CD14-positive monocyte (primary cell): ENCODE results near the gene POC1B. TPM values are rescaled to one million over a fixed set of nuclear protein-coding genes. Genes with fewer than 3 reads are reported as not detected.

ENCODE experiments used
- DNase-seq, 3 donors: peaks; one replicate each; pipeline ENCODE4 v3.0.0-alpha.2; 2011 to 2022
- H2AFZ ChIP-seq: 2 replicates; pipeline ENCODE4 v1.6.0; 2012; ENCODE audit warnings: mild to moderate bottlenecking, low read depth, low read length, inconsistent platforms; ENCODE audit not compliant: insufficient read depth, poor library complexity, severe bottlenecking
- H3K27ac ChIP-seq, 2 donors: 1 replicate in 1 of 2; 2 replicates in 1 of 2; pipeline ENCODE4 v1.5.1; 2012 to 2013; ENCODE audit warnings: low read length in 2 of 2, control low read depth in 1 of 2, inconsistent platforms in 1 of 2, low read depth in 1 of 2, mild to moderate bottlenecking in 1 of 2
- H3K27me3 ChIP-seq, 2 donors: one replicate each; pipeline versions ENCODE4 v1.6.0 to v1.6.1; 2011 to 2013; ENCODE audit warnings: low read length in 2 of 2; ENCODE audit not compliant: control insufficient read depth in 2 of 2, insufficient read depth in 2 of 2
- H3K36me3 ChIP-seq, 2 donors: replicated peaks in 1 of 2; 1 replicate in 1 of 2; 2 replicates in 1 of 2; pipeline versions ENCODE4 v1.5.1 to v1.6.1; 2012 to 2013; ENCODE audit warnings: low read length in 2 of 2, control low read depth in 1 of 2, inconsistent platforms in 1 of 2, mild to moderate bottlenecking in 1 of 2; ENCODE audit not compliant: insufficient read depth in 2 of 2, control insufficient read depth in 1 of 2
- H3K4me1 ChIP-seq, 2 donors: 1 replicate in 1 of 2; 2 replicates in 1 of 2; pipeline versions ENCODE4 v1.5.1 to v1.6.1; 2012 to 2013; ENCODE audit warnings: low read length in 2 of 2, control low read depth in 1 of 2, inconsistent platforms in 1 of 2, mild to moderate bottlenecking in 1 of 2, moderate library complexity in 1 of 2; ENCODE audit not compliant: insufficient read depth in 2 of 2, control insufficient read depth in 1 of 2
- H3K4me2 ChIP-seq: replicated peaks from 2 replicates; pipeline ENCODE3; 2012; ENCODE audit warnings: low read length, moderate library complexity, mild to moderate bottlenecking; ENCODE audit not compliant: poor library complexity, severe bottlenecking; ENCODE audit errors: extremely low read depth
- H3K4me3 ChIP-seq, 3 experiments: fragments of 200-600 bp in 1 of 3; sonication (generic) in 1 of 3; replicated peaks in 1 of 3; 1 replicate in 2 of 3; 2 replicates in 1 of 3; pipeline ENCODE4 v1.5.1; 2011 to 2013; ENCODE audit warnings: low read length in 3 of 3, mild to moderate bottlenecking in 3 of 3, control low read depth in 2 of 3, low read depth in 2 of 3, inconsistent platforms in 1 of 3, moderate library complexity in 1 of 3
- H3K79me2 ChIP-seq: 2 replicates; pipeline ENCODE4 v1.6.0; 2012; ENCODE audit warnings: mild to moderate bottlenecking, control low read depth, inconsistent platforms, low read length, moderate library complexity; ENCODE audit not compliant: insufficient read depth
- H3K9ac ChIP-seq: 2 replicates; pipeline ENCODE4 v1.6.0; 2017; ENCODE audit warnings: low read length, mild to moderate bottlenecking; ENCODE audit not compliant: insufficient read depth, poor library complexity, severe bottlenecking
- H3K9me3 ChIP-seq, 2 donors: replicated peaks in 1 of 2; 1 replicate in 1 of 2; 2 replicates in 1 of 2; pipeline versions ENCODE4 v1.5.1 to v1.6.1; 2012 to 2013; ENCODE audit warnings: low read length in 2 of 2, control low read depth in 1 of 2; ENCODE audit not compliant: control insufficient read depth in 1 of 2, insufficient read depth in 1 of 2
- H4K20me1 ChIP-seq: 2 replicates; pipeline ENCODE4 v1.6.0; 2012; ENCODE audit warnings: mild to moderate bottlenecking, low read length, control low read depth, moderate library complexity; ENCODE audit not compliant: insufficient read depth
- H3K27ac Mint-ChIP-seq, 7 donors: one replicate each; pipeline ENCODE4 v1.8.0; 2020; ENCODE audit warnings: mild to moderate bottlenecking in 7 of 7, mixed read lengths in 7 of 7, moderate library complexity in 6 of 7, inconsistent platforms in 2 of 7
- H3K27me3 Mint-ChIP-seq, 3 donors: one replicate each; pipeline ENCODE4 v1.8.0; 2021 to 2022; ENCODE audit warnings: low read depth in 3 of 3, mild to moderate bottlenecking in 3 of 3, mixed read lengths in 3 of 3, moderate library complexity in 3 of 3, inconsistent platforms in 1 of 3
- H3K36me3 Mint-ChIP-seq, 2 donors: one replicate each; pipeline ENCODE4 v1.8.0; 2020; ENCODE audit warnings: mixed read lengths in 2 of 2, inconsistent platforms in 1 of 2, mild to moderate bottlenecking in 1 of 2
- H3K4me1 Mint-ChIP-seq: one replicate; pipeline ENCODE4 v1.8.0; 2020; ENCODE audit warnings: mild to moderate bottlenecking, mixed read lengths
- H3K4me3 Mint-ChIP-seq, 2 donors: one replicate each; pipeline ENCODE4 v1.8.0; 2020; ENCODE audit warnings: mild to moderate bottlenecking in 2 of 2, mixed read lengths in 2 of 2, moderate library complexity in 1 of 2
- H3K9me3 Mint-ChIP-seq, 7 donors: one replicate each; pipeline ENCODE4 v1.8.0; 2020 to 2022; ENCODE audit warnings: mixed read lengths in 7 of 7, mild to moderate bottlenecking in 6 of 7, moderate library complexity in 6 of 7, inconsistent platforms in 2 of 7
- CTCF ChIP-seq: fragments of 200-600 bp; IDR thresholded peaks from one replicate; pipeline ENCODE4 v1.8.0; 2022; ENCODE audit warnings: antibody characterized with exemption, mild to moderate bottlenecking
- WGBS: methylation state at CpG from one replicate; pipeline ENCODE4 v1.1.5; 2013; ENCODE audit warnings: missing lambda C conversion rate; ENCODE audit not compliant: insufficient coverage; 5-methylcytosine and 5-hydroxymethylcytosine counted together
- intact Hi-C, 2 donors: fragments of 100-400 bp; cut with micrococcal nuclease; formaldehyde crosslinking; loops; one replicate each; pipeline versions ENCODE4 v1.15.0 to v1.15.1; 2023
- polyA plus RNA-seq, 3 donors: library from polyadenylated mRNA; depleted of rRNA in 1 of 3; unstranded in 2 of 3; stranded (reverse) in 1 of 3; fragments of 300-500 nt in 2 of 3; fragments of >200 nt in 1 of 3; fragmentation: Illumina TruSeq in 2 of 3; gene quantifications; 1 replicate in 2 of 3; 2 replicates in 1 of 3; pipeline ENCODE4 v1.2.3, GENCODE V29; 2012 to 2021

Gene POC1B
- polyA plus RNA-seq, 3 donors, result 8.4 to 32.0 (median 29.7) TPM

GRCh38 chr12:89556976-89557375, 31.1 kb upstream of the POC1B start:
- H3K4me1 Mint-ChIP-seq, result no peaks in the 10 kb centered on the region
- Histone ChIP-seq H3K27ac (no peak overlapping the region), H3K9me3 (no peaks in the 10 kb centered on the region), H3K36me3 (no peaks in the 10 kb centered on the region), H3K27me3 (no peaks in the 10 kb centered on the region), H4K20me1 (no peaks in the 10 kb centered on the region), H3K4me2 (no peak overlapping the region), H3K4me1 (no peaks in the 10 kb centered on the region), H3K4me3 (no peak overlapping the region), H3K9ac (no peak overlapping the region), H2AFZ (no peak overlapping the region), H3K79me2 (no peaks in the 10 kb centered on the region)
- no CpG with 5 or more reads among the region's 2 CpGs for WGBS
- no peak for DNase-seq
- H3K9me3 Mint-ChIP-seq, result peaks cover 0 to 4% (median 0%) of the 10 kb centered on the region in 7 donors
- H3K36me3 Mint-ChIP-seq, result no peaks in the 10 kb centered on the region
- peaks cover 0 to 2% (median 0%) of the 10 kb centered on the region in 3 donors for H3K27me3 Mint-ChIP-seq
- no peak for TF ChIP-seq CTCF
- H3K27ac Mint-ChIP-seq, result no peak overlapping the region
- H3K4me3 Mint-ChIP-seq, result no peak overlapping the region
- intact Hi-C loops, result no loop called here

- no peaks in the 10 kb centered on the region for H3K36me3 ChIP-seq
- H4K20me1 ChIP-seq, result no peaks in the 10 kb centered on the region
- Mint-ChIP-seq H3K27ac (no peak overlapping the region), H3K36me3 (no peaks in the 10 kb centered on the region), H3K4me3 (no peak overlapping the region), H3K27me3 (peaks cover 0 to 2% (median 0%) of the 10 kb centered on the region in 3 donors), H3K4me1 (peaks cover 2% of the 10 kb centered on the region), H3K9me3 (peaks cover 0 to 4% (median 0%) of the 10 kb centered on the region in 7 donors)
- H3K4me2 ChIP-seq, result no peak overlapping the region
- no peak overlapping the region for H2AFZ ChIP-seq
- no peak overlapping the region for H3K27ac ChIP-seq
- no peak for TF ChIP-seq CTCF
- H3K4me1 ChIP-seq, result no peaks in the 10 kb centered on the region
- H3K9ac ChIP-seq, result no peak overlapping the region
- no peaks in the 10 kb centered on the region for H3K79me2 ChIP-seq
- H3K9me3 ChIP-seq, result no peaks in the 10 kb centered on the region
- WGBS, result 60% methylated on average over 1 of the region's 1 CpG
- intact Hi-C loops, result no loop called here
- DNase-seq, result no peak
- H3K4me3 ChIP-seq, result no peak overlapping the region
- no peaks in the 10 kb centered on the region for H3K27me3 ChIP-seq
These were observed 26.5 kb upstream of the POC1B start for GRCh38 chr12:89552376-89552775.
